ENCODE data around the gene PHC3.

GRCh38 chr3:170044271-170044670 lies 137.3 kb downstream of the PHC3 start:
- TF ChIP-seq CTCF (IDR thresholded peaks at IDR 0.05; ENCODE audit: poor library complexity, severe bottlenecking), result no peak
- no peak for TF ChIP-seq REST (IDR thresholded peaks at IDR 0.05; ENCODE audit: borderline replicate concordance)
- TF ChIP-seq POLR2AphosphoS5 (IDR thresholded peaks at IDR 0.05), result no peak

All from neural cell (in vitro differentiated cells).